Stimulated activated CD4-positive, alpha-beta T cell treated with anti-CD3 and anti-CD28 coated beads, Interleukin-4, amount 100 ng/mL, for 1 hour (primary cell): Measurements from ENCODE around the gene CMIP.

Experiments
- DNase-seq: peaks from one replicate; pipeline ENCODE4 v3.0.0-alpha.2; 2020

Gene CMIP

GRCh38 chr16:81497690-81498089, 53.1 kb downstream of the CMIP start:
- DNase-seq: no peak

- no peak for DNase-seq
Observed at GRCh38 chr16:81498351-81498750, 53.7 kb downstream of the CMIP start.

GRCh38 chr16:81499576-81500380, 55.2 kb downstream of the CMIP start:
- DNase-seq: no peak

- DNase-seq: no peak
Observed at GRCh38 chr16:81500833-81501521, 56.4 kb downstream of the CMIP start.

- no peak for DNase-seq
Observed at GRCh38 chr16:81502396-81503070, 57.9 kb downstream of the CMIP start.

- no peak for DNase-seq
Observed at GRCh38 chr16:81505011-81505661, 60.5 kb downstream of the CMIP start.

GRCh38 chr16:81509404-81509803, 64.8 kb downstream of the CMIP start:
- DNase-seq: no peak

- no peak for DNase-seq
Observed at GRCh38 chr16:81510016-81510415, 65.4 kb downstream of the CMIP start.

GRCh38 chr16:81511371-81511770, 66.8 kb downstream of the CMIP start:
- DNase-seq: no peak

- no peak for DNase-seq
Observed at GRCh38 chr16:81513204-81514040, 68.8 kb downstream of the CMIP start.

GRCh38 chr16:81514041-81514559, 69.5 kb downstream of the CMIP start:
- no peak for DNase-seq

GRCh38 chr16:81514568-81515258, 70.1 kb downstream of the CMIP start:
- DNase-seq: no peak

- DNase-seq: no peak
Observed at GRCh38 chr16:81515281-81515680, 70.7 kb downstream of the CMIP start.

GRCh38 chr16:81515721-81516120, 71.1 kb downstream of the CMIP start:
- DNase-seq: no peak

GRCh38 chr16:81516478-81517149, 72.0 kb downstream of the CMIP start:
- no peak for DNase-seq

GRCh38 chr16:81517150-81517499, 72.5 kb downstream of the CMIP start:
- DNase-seq: no peak

GRCh38 chr16:81517629-81518438, 73.2 kb downstream of the CMIP start:
- DNase-seq: no peak

- DNase-seq: no peak
Observed at GRCh38 chr16:81518439-81518757, 73.8 kb downstream of the CMIP start.

GRCh38 chr16:81519301-81520150, 74.9 kb downstream of the CMIP start:
- no peak for DNase-seq
